Loucy (cell line): ENCODE results near the gene PLPP3.

Experiments
- H2AFZ ChIP-seq: fragments of 200-600 bp; sonication (generic); 2 replicates; pipeline ENCODE4 v1.6.0; 2016; ENCODE audit warnings: antibody characterized with exemption, mild to moderate bottlenecking, low read length, moderate library complexity
- H3F3A ChIP-seq: fragments of 200-600 bp; 2 replicates; pipeline ENCODE4 v1.6.0; 2016; ENCODE audit warnings: antibody characterized with exemption, low read depth, mild to moderate bottlenecking
- H3K27me3 ChIP-seq: fragments of 200-600 bp; sonication (generic); 2 replicates; pipeline ENCODE4 v1.6.1; 2014; ENCODE audit warnings: low read length, mild to moderate bottlenecking; ENCODE audit not compliant: insufficient read depth, poor library complexity, severe bottlenecking
- H3K36me3 ChIP-seq: fragments of 200-600 bp; sonication (generic); 2 replicates; pipeline ENCODE4 v1.6.1; 2016; ENCODE audit warnings: low read length; ENCODE audit not compliant: insufficient read depth
- H3K4me1 ChIP-seq: fragments of 200-600 bp; sonication (generic); 2 replicates; pipeline ENCODE4 v1.5.1; 2014; ENCODE audit warnings: low read length, mild to moderate bottlenecking; ENCODE audit not compliant: insufficient read depth, poor library complexity, severe bottlenecking
- H3K4me2 ChIP-seq: fragments of 200-600 bp; sonication (generic); 2 replicates; pipeline ENCODE4 v1.6.0; 2014; ENCODE audit warnings: antibody characterized with exemption, low read length, low read depth, mild to moderate bottlenecking; ENCODE audit not compliant: poor library complexity, severe bottlenecking
- H3K4me3 ChIP-seq: fragments of 200-600 bp; sonication (generic); 2 replicates; pipeline ENCODE4 v1.5.1; 2014; ENCODE audit warnings: low read length, mild to moderate bottlenecking, mixed read lengths; ENCODE audit not compliant: poor library complexity, severe bottlenecking
- H3K79me2 ChIP-seq: fragments of 200-600 bp; sonication (generic); 2 replicates; pipeline ENCODE4 v1.6.1; 2014; ENCODE audit warnings: low read length; ENCODE audit not compliant: insufficient read depth
- H3K9ac ChIP-seq: fragments of 200-600 bp; sonication (generic); 2 replicates; pipeline ENCODE4 v1.6.0; 2014; ENCODE audit warnings: mild to moderate bottlenecking, low read depth, low read length, moderate library complexity; ENCODE audit not compliant: poor library complexity, severe bottlenecking
- H3K9me2 ChIP-seq: fragments of 200-600 bp; sonication (generic); replicated peaks from 2 replicates; pipeline ENCODE4 v1.6.1; 2016; ENCODE audit warnings: low read depth, low read length, mixed read lengths
- H3K9me3 ChIP-seq: fragments of 200-600 bp; sonication (generic); 2 replicates; pipeline ENCODE4 v1.6.1; 2014; ENCODE audit warnings: mild to moderate bottlenecking, antibody characterized with exemption, low read length, low read depth; ENCODE audit not compliant: insufficient read depth
- H4K20me1 ChIP-seq: fragments of 200-600 bp; sonication (generic); 2 replicates; pipeline ENCODE4 v1.6.0; 2014; ENCODE audit warnings: antibody characterized with exemption, low read length, mild to moderate bottlenecking; ENCODE audit not compliant: insufficient read depth, poor library complexity, severe bottlenecking
- EZH2phosphoT487 ChIP-seq: fragments of 200-600 bp; IDR thresholded peaks from 2 replicates; pipeline ENCODE4 v1.6.1; 2018; ENCODE audit warnings: antibody characterized with exemption, mild to moderate bottlenecking, moderate library complexity, borderline replicate concordance
- TF ChIP-seq, protein P1 (sequence below): fragments of 200-600 bp; sonication (generic); conservative IDR thresholded peaks from 2 replicates; pipeline ENCODE4 v1.5.1; 2014; ENCODE audit warnings: mild to moderate bottlenecking, antibody characterized with exemption, low read length

PLPP3 gene

GRCh38 chr1:56511364-56511763 is 68.0 kb downstream of the PLPP3 start:
- H3K9me3 ChIP-seq = no peaks in the 10 kb centered on the region
- H3K27me3 ChIP-seq = no peaks in the 10 kb centered on the region
- no peaks in the 10 kb centered on the region for H4K20me1 ChIP-seq
- H3F3A ChIP-seq = no peaks in the 10 kb centered on the region
- no peaks in the 10 kb centered on the region for H3K79me2 ChIP-seq
- H2AFZ ChIP-seq = no peak overlapping the region
- H3K4me2 ChIP-seq = no peak overlapping the region
- H3K4me1 ChIP-seq = no peaks in the 10 kb centered on the region
- H3K9ac ChIP-seq = no peak overlapping the region
- TF ChIP-seq EZH2phosphoT487 = no peak
- TF ChIP-seq, protein P1, sequence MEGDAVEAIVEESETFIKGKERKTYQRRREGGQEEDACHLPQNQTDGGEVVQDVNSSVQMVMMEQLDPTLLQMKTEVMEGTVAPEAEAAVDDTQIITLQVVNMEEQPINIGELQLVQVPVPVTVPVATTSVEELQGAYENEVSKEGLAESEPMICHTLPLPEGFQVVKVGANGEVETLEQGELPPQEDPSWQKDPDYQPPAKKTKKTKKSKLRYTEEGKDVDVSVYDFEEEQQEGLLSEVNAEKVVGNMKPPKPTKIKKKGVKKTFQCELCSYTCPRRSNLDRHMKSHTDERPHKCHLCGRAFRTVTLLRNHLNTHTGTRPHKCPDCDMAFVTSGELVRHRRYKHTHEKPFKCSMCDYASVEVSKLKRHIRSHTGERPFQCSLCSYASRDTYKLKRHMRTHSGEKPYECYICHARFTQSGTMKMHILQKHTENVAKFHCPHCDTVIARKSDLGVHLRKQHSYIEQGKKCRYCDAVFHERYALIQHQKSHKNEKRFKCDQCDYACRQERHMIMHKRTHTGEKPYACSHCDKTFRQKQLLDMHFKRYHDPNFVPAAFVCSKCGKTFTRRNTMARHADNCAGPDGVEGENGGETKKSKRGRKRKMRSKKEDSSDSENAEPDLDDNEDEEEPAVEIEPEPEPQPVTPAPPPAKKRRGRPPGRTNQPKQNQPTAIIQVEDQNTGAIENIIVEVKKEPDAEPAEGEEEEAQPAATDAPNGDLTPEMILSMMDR = no peak
- H3K4me3 ChIP-seq = no peak overlapping the region
- no peaks in the 10 kb centered on the region for H3K9me2 ChIP-seq
- no peaks in the 10 kb centered on the region for H3K36me3 ChIP-seq

DNA sequence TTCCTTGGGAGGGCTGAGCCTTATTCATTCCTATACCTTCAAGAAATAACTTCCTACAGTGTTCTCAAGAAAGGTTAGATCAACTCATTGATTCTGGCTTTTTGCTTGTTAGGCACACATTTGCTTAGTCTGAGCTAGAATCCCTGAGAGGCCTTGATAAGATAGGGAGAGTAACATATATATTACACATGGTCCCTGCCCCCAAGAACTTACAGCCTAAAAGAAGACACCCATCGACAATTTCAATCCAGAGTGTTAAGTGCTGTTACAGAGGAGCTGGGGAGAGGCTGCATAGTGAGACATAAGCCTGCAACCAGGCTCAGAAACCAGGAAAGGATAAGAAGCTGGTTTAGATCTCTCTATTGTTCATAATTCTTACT is 68.7 kb downstream of the PLPP3 start:
- no peak overlapping the region for H3K9ac ChIP-seq
- no peaks in the 10 kb centered on the region for H3K9me2 ChIP-seq
- H3K4me3 ChIP-seq = no peak overlapping the region
- H3K4me2 ChIP-seq = no peak overlapping the region
- H3F3A ChIP-seq = no peaks in the 10 kb centered on the region
- H3K79me2 ChIP-seq = no peaks in the 10 kb centered on the region
- H4K20me1 ChIP-seq = no peaks in the 10 kb centered on the region
- H3K4me1 ChIP-seq = no peaks in the 10 kb centered on the region
- no peaks in the 10 kb centered on the region for H3K36me3 ChIP-seq
- H2AFZ ChIP-seq = no peak overlapping the region
- TF ChIP-seq, protein P1 = no peak
- no peak for TF ChIP-seq EZH2phosphoT487
- H3K27me3 ChIP-seq = no peaks in the 10 kb centered on the region
- no peaks in the 10 kb centered on the region for H3K9me3 ChIP-seq

DNA sequence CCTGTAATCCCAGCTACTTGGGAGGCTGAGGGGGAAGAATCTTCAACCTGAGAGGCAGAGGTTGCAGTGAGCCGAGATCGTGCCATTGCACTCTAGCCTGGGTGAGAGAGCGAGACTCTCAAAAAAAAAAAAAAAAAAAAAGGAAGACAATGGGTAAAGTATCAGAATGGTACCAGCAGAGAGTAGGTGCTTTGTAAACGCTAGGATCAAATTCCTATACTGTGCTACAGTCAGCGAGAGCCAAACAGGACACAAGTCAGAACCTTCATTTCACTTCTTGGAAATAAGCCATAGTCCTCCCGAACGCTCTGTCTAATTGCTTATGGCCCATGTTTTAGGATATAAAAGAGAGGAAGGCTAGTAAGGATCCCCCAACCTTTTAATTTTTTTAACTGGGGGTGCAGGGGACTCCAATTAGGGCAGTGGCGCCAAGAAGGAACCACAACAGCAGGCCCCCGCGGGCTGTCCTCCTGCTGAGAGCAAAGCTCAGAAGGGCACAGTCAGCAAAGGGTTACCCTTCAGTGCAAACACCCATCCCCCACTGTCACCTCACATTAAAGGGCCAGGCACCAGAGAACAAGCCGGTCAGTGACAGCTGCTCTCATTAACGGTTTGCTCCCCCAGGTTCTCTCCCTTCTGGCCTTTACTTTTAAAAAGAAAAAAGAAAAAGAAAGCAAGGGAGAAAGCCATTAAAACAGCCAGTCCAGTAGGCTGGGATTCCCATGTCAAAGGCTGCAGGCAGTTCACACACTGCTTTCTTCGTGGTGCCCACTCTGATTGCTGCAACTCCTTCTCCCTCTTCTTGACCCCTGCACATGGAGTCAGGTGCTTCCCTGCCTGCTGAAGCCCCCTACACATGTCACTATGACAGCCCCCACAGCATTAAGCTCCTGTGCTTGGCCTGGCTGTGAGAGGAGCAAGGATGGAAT is 69.4 kb downstream of the PLPP3 start:
- TF ChIP-seq EZH2phosphoT487 = no peak
- TF ChIP-seq, protein P1 = no peak
- H3K36me3 ChIP-seq = no peaks in the 10 kb centered on the region
- no peaks in the 10 kb centered on the region for H3K9me2 ChIP-seq
- no peaks in the 10 kb centered on the region for H4K20me1 ChIP-seq
- H2AFZ ChIP-seq = no peak overlapping the region
- H3K4me3 ChIP-seq = no peak overlapping the region
- no peak overlapping the region for H3K4me2 ChIP-seq
- H3K27me3 ChIP-seq = no peaks in the 10 kb centered on the region
- H3K79me2 ChIP-seq = no peaks in the 10 kb centered on the region
- no peaks in the 10 kb centered on the region for H3K4me1 ChIP-seq
- H3K9me3 ChIP-seq = no peaks in the 10 kb centered on the region
- no peak overlapping the region for H3K9ac ChIP-seq
- H3F3A ChIP-seq = no peaks in the 10 kb centered on the region
